Measurements from ENCODE around the gene AUTS2.

The AUTS2 gene

GRCh38 chr7:70572571-70572970 is 974.3 kb downstream of the AUTS2 start:
- Histone ChIP-seq H3K27ac (ENCODE audit: low read depth, low read length) (no peak overlapping the region), H3K4me1 (ENCODE audit: control insufficient read depth, insufficient read depth, low read length) (no peaks in the 10 kb centered on the region), H3K36me3 (ENCODE audit: control insufficient read depth, insufficient read depth, low read length) (no peaks in the 10 kb centered on the region), H3K27me3 (ENCODE audit: control insufficient read depth, insufficient read depth, low read length) (no peaks in the 10 kb centered on the region), H3K9ac (ENCODE audit: low read length) (no peak overlapping the region), H3K4me3 (ENCODE audit: low read length) (no peak overlapping the region)

DNA sequence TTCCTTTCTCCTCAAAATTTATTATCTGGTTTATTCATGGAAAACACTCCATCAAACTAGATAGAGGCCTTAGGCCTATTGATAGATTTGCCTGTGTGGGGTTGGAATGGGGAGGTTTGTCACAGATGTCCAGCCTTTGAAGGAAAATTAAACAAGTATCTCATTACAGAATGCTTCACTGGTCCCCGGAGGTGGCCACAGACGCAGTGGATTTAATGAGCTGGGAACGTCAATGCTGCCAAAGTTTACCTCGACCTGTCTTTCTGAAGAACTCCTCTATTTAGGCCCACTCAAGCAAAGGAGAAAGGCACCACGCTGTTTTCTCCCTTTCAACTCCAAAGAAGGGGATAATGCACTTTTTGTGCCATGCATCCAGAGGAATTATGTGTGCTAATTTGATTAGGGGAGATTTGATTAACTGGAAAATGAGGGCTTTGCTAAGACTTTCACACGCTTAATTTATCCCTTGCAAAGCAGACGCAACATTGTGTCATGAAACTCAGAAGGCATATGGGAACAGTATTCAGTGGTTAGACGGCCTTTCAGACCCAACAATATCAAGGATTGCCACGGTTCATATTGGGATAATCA is 974.9 kb downstream of the AUTS2 start:
- Histone ChIP-seq H3K27ac (ENCODE audit: low read depth, low read length) (no peak overlapping the region), H3K27me3 (ENCODE audit: control insufficient read depth, insufficient read depth, low read length) (no peaks in the 10 kb centered on the region)

GRCh38 chr7:70573696-70574095 is 975.4 kb downstream of the AUTS2 start:
- H3K27ac ChIP-seq (ENCODE audit: low read depth, low read length): no peak overlapping the region
- no peaks in the 10 kb centered on the region for H3K36me3 ChIP-seq (ENCODE audit: control insufficient read depth, insufficient read depth, low read length)
- no peak overlapping the region for H3K9ac ChIP-seq (ENCODE audit: low read length)
- no peak overlapping the region for H3K4me3 ChIP-seq (ENCODE audit: low read length)
- no peaks in the 10 kb centered on the region for H3K4me1 ChIP-seq (ENCODE audit: control insufficient read depth, insufficient read depth, low read length)
- no peaks in the 10 kb centered on the region for H3K27me3 ChIP-seq (ENCODE audit: control insufficient read depth, insufficient read depth, low read length)

More for the DNA sequence above, 974.9 kb downstream of the AUTS2 start:
- Histone ChIP-seq H3K4me1 (ENCODE audit: control insufficient read depth, insufficient read depth, low read length) (no peaks in the 10 kb centered on the region), H3K4me3 (ENCODE audit: low read length) (no peak overlapping the region), H3K9ac (ENCODE audit: low read length) (no peak overlapping the region), H3K36me3 (ENCODE audit: control insufficient read depth, insufficient read depth, low read length) (no peaks in the 10 kb centered on the region)

DNA sequence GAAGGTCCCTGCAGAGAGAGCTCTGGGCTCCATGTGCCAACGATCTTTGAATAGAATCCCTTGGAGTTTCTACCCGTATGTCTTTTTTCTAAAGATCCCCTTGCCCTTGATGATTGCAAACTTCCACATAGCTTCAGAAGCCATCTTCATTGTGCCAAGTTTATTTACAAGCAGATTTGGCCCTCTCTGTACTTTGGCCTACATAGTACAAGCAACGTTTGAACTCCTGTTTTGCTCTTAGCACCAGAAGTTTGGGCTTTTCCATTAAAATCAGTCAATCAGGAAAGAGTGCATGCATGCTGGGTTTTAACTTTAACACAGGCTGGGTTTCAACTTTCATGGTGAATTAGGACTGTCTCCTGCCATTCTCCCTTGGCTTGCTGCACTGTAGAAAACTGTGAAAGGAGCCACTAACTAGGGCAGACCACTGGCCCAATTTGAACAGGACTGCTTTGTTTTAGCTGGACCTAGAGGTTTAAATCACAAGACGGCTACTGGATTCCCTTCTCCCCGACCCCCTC is 976.1 kb downstream of the AUTS2 start:
- Histone ChIP-seq H3K27ac (ENCODE audit: low read depth, low read length) (no peak overlapping the region), H3K27me3 (ENCODE audit: control insufficient read depth, insufficient read depth, low read length) (no peaks in the 10 kb centered on the region), H3K9ac (ENCODE audit: low read length) (no peak overlapping the region), H3K4me3 (ENCODE audit: low read length) (no peak overlapping the region), H3K4me1 (ENCODE audit: control insufficient read depth, insufficient read depth, low read length) (no peaks in the 10 kb centered on the region), H3K36me3 (ENCODE audit: control insufficient read depth, insufficient read depth, low read length) (no peaks in the 10 kb centered on the region)

- H3K36me3 ChIP-seq (ENCODE audit: control insufficient read depth, insufficient read depth, low read length): no peaks in the 10 kb centered on the region
- H3K9ac ChIP-seq (ENCODE audit: low read length): no peak overlapping the region
- H3K27ac ChIP-seq (ENCODE audit: low read depth, low read length): no peak overlapping the region
- no peak overlapping the region for H3K4me3 ChIP-seq (ENCODE audit: low read length)
- H3K4me1 ChIP-seq (ENCODE audit: control insufficient read depth, insufficient read depth, low read length): no peaks in the 10 kb centered on the region
- no peaks in the 10 kb centered on the region for H3K27me3 ChIP-seq (ENCODE audit: control insufficient read depth, insufficient read depth, low read length)
Measured at GRCh38 chr7:70574970-70575799, 976.9 kb downstream of the AUTS2 start.

GRCh38 chr7:70577078-70577477 is 978.8 kb downstream of the AUTS2 start:
- no peak overlapping the region for H3K27ac ChIP-seq (ENCODE audit: low read depth, low read length)
- H3K4me3 ChIP-seq (ENCODE audit: low read length): no peak overlapping the region
- H3K4me1 ChIP-seq (ENCODE audit: control insufficient read depth, insufficient read depth, low read length): no peaks in the 10 kb centered on the region
- H3K27me3 ChIP-seq (ENCODE audit: control insufficient read depth, insufficient read depth, low read length): no peaks in the 10 kb centered on the region
- no peak overlapping the region for H3K9ac ChIP-seq (ENCODE audit: low read length)
- no peaks in the 10 kb centered on the region for H3K36me3 ChIP-seq (ENCODE audit: control insufficient read depth, insufficient read depth, low read length)

GRCh38 chr7:70578131-70578530 is 979.9 kb downstream of the AUTS2 start:
- Histone ChIP-seq H3K27me3 (ENCODE audit: control insufficient read depth, insufficient read depth, low read length) (no peaks in the 10 kb centered on the region), H3K4me3 (ENCODE audit: low read length) (no peak overlapping the region), H3K27ac (ENCODE audit: low read depth, low read length) (no peak overlapping the region), H3K9ac (ENCODE audit: low read length) (no peak overlapping the region), H3K36me3 (ENCODE audit: control insufficient read depth, insufficient read depth, low read length) (no peaks in the 10 kb centered on the region), H3K4me1 (ENCODE audit: control insufficient read depth, insufficient read depth, low read length) (no peaks in the 10 kb centered on the region)

DNA sequence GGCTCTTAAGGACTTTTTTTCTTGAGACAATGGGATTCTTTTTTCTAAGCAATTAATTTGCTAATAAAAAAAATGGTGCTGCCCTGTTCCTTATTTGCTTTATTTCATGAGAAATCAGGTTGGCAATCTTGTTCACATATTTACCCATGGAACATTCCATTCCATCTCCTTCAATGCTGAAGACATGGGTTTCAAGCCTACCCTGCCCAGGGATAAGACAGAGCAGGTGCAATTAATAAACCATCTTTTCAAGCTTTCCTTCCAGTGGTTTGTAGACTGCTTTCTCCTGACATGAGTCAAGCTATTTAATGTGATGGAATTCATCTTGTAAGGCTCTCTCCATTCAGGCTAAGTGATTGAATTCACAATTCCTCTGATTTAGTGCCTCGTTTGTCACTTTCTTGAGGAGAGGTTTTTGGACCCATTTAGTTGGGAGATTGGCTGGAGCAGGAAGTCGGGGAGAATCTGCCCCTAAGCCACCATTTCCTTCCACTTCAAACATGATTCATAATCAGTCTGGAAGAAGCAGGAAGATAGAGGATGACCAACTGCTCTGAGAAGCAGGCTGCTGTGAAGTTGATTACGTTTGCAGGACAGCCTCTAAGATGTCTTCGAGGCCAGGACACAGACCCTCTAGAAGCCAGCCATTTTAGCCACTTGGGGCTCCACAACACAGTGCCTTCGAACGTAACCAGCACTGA is 981.3 kb downstream of the AUTS2 start:
- Histone ChIP-seq H3K27ac (ENCODE audit: low read depth, low read length) (no peak overlapping the region), H3K27me3 (ENCODE audit: control insufficient read depth, insufficient read depth, low read length) (no peaks in the 10 kb centered on the region), H3K9ac (ENCODE audit: low read length) (no peak overlapping the region), H3K36me3 (ENCODE audit: control insufficient read depth, insufficient read depth, low read length) (no peaks in the 10 kb centered on the region), H3K4me1 (ENCODE audit: control insufficient read depth, insufficient read depth, low read length) (no peaks in the 10 kb centered on the region), H3K4me3 (ENCODE audit: low read length) (no peak overlapping the region)

DNA sequence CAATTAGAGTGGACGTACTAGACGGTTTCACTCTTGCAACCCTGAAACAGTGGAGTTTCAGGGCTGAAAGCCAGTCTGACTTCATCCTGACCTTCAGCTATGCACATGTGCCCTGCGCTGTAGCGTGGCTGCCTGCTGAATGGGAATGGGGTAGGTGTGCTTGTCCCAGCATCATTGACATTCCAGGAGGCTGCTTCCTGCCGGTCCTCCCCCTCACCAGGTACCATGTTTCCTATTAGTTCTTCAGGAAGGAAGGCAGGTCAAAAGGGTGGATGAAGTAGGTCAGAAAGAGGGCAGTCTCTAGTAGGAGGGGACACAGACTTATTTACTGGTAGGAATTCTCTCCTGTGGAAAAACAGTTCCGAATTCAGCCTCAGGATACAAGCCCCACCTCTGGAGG is 981.9 kb downstream of the AUTS2 start:
- Histone ChIP-seq H3K27me3 (ENCODE audit: control insufficient read depth, insufficient read depth, low read length) (no peaks in the 10 kb centered on the region), H3K27ac (ENCODE audit: low read depth, low read length) (no peak overlapping the region), H3K36me3 (ENCODE audit: control insufficient read depth, insufficient read depth, low read length) (no peaks in the 10 kb centered on the region), H3K4me3 (ENCODE audit: low read length) (no peak overlapping the region), H3K9ac (ENCODE audit: low read length) (no peak overlapping the region), H3K4me1 (ENCODE audit: control insufficient read depth, insufficient read depth, low read length) (no peaks in the 10 kb centered on the region)

- Histone ChIP-seq H3K36me3 (ENCODE audit: control insufficient read depth, insufficient read depth, low read length) (no peaks in the 10 kb centered on the region), H3K4me1 (ENCODE audit: control insufficient read depth, insufficient read depth, low read length) (no peaks in the 10 kb centered on the region), H3K27ac (ENCODE audit: low read depth, low read length) (no peak overlapping the region), H3K9ac (ENCODE audit: low read length) (no peak overlapping the region), H3K27me3 (ENCODE audit: control insufficient read depth, insufficient read depth, low read length) (no peaks in the 10 kb centered on the region), H3K4me3 (ENCODE audit: low read length) (no peak overlapping the region)
Measured at GRCh38 chr7:70582927-70583895, 984.9 kb downstream of the AUTS2 start.

- no peaks in the 10 kb centered on the region for H3K27me3 ChIP-seq (ENCODE audit: control insufficient read depth, insufficient read depth, low read length)
- no peaks in the 10 kb centered on the region for H3K36me3 ChIP-seq (ENCODE audit: control insufficient read depth, insufficient read depth, low read length)
- no peak overlapping the region for H3K27ac ChIP-seq (ENCODE audit: low read depth, low read length)
- H3K9ac ChIP-seq (ENCODE audit: low read length): no peak overlapping the region
- H3K4me1 ChIP-seq (ENCODE audit: control insufficient read depth, insufficient read depth, low read length): no peaks in the 10 kb centered on the region
- no peak overlapping the region for H3K4me3 ChIP-seq (ENCODE audit: low read length)
Measured at GRCh38 chr7:70583965-70584883, 985.9 kb downstream of the AUTS2 start.

Measured in rectal smooth muscle tissue (tissue), 1 donor.